Measurements from ENCODE around the gene PNPO. TPM values are rescaled to one million over a fixed set of nuclear protein-coding genes. Genes with fewer than 3 reads are reported as not detected.

PNPO gene
- total RNA-seq, 1 experiment from 2014 or later = 110 TPM

DNA sequence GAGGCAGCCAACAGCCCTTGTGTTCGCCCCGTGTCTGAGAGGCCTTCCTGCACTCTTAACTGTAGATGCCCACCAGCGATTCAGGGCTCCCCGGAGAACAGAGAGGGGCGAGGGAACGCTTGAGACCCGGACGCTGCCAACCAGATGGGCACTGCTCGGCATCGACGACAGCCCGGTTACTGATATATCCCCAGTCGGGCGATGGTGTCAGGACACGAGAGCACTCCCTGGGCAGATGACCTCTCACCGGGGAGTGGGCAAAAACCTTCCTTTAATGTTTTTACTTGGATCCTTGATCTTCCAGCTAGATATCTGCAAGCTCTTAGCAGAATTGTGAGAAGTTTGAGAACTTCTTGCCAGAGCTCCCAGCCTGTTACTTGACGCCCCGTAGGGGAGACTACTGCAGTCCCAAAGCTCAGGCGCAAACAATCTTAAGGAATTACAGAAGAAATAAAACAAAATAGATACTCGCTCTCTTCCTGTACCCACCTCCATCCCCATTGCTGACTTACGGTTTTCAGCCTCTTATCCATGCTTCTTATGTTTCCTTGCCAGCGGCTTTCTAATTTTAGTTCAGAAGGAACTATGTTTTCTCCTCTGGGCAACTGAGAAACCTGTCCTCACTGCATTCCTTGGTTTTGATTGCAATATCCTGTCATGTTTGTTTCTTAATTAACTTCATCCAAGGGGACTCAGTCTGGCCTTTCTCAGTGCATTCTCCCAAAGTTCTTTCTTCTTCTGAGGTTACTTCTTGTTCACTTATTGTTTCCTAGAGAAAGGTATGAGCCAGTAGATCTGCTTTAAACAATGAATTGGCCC is 44.5 kb upstream of the PNPO start:
- H3K27me3 ChIP-seq (replicated peaks; ENCODE audit: control insufficient read depth, insufficient read depth, low read length) = no peaks in the 10 kb centered on the region
- Mint-ChIP-seq H3K4me1 (ENCODE audit: low read depth, unreplicated experiment) (peaks cover 23% of the 10 kb centered on the region), H3K27me3 (ENCODE audit: insufficient read depth, unreplicated experiment) (peaks cover 2% of the 10 kb centered on the region), H3K36me3 (ENCODE audit: insufficient read depth, unreplicated experiment) (peaks cover 20% of the 10 kb centered on the region), H3K4me3 (ENCODE audit: unreplicated experiment) (peak overlapping the region; percentile 75), H3K27ac (ENCODE audit: unreplicated experiment) (peak overlapping the region; percentile 91), H3K9me3 (ENCODE audit: unreplicated experiment) (no peaks in the 10 kb centered on the region)
- no TSS peak for BruUV-seq (replicated peaks)
- peaks cover 6% of the 10 kb centered on the region for H3K36me3 ChIP-seq (ENCODE audit: control insufficient read depth, insufficient read depth, low read length)
- ChIA-PET POLR2A (interaction anchor here (1.0 to 2.9 kb wide), 5 partner anchors 45 to 74 kb away, joined by 3 to 56 read pairs (median 25); partner anchors contain the start of genes CDK5RAP3, LRRC46, MRPL10 and PNPO), CTCF (interaction anchor here (0.7 to 2.0 kb wide), 6 partner anchors 46 to 121 kb away, joined by 3 to 6 read pairs (median 4); partner anchors contain the start of genes CDK5RAP3, SCRN2 and SP6)
- peaks cover 10% of the 10 kb centered on the region for H3K4me1 ChIP-seq
- TF ChIP-seq CTCF (IDR thresholded peaks at IDR 0.05; ENCODE audit: insufficient read depth in 1 of 2, low read depth in 1 of 2, low read length in 1 of 2, severe bottlenecking in 1 of 2, unreplicated experiment in 1 of 2) = no peak
- H3K4me3 ChIP-seq (ENCODE audit: low read depth, low read length) = peak overlapping the region; percentile 48
- intact Hi-C loops (cut with micrococcal nuclease; ENCODE audit: unreplicated experiment) = no loop called here
- H3K9me3 ChIP-seq = no peaks in the 10 kb centered on the region
- DNase-seq = no peak

DNA sequence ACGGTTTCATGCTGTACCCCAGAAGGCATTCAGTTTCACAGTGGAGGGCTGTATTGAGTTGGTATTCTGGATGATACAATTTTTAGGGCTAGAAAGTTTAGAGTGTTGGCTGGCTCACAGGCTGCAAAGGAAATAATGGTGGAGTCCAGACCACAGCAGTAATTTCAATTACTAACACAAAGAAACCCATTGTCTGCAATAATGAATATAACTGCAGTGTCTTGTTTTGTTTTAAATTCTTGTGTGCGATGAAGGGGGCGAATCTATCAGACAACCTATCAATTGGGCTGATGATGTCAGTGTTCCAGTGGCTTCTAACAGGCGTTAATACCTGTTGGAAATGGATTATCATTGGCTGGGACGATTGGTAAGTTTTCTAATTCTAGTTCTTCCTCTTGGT is 43.8 kb upstream of the PNPO start:
- ChIA-PET CTCF (interaction anchor here (0.8 to 2.0 kb wide), 4 partner anchors 49 to 121 kb away, joined by 4 to 6 read pairs (median 4); partner anchors contain the start of genes CDK5RAP3 and SCRN2), POLR2A (interaction anchor here (0.6 to 2.9 kb wide), 3 partner anchors 38 to 66 kb away, joined by 3 to 56 read pairs (median 4); partner anchors contain the start of genes LRRC46, MRPL10 and PNPO)
- BruUV-seq (replicated peaks) = TSS peak; percentile 45
- no peak for DNase-seq
- peaks cover 6% of the 10 kb centered on the region for H3K36me3 ChIP-seq (ENCODE audit: control insufficient read depth, insufficient read depth, low read length)
- Mint-ChIP-seq H3K4me3 (ENCODE audit: unreplicated experiment) (peak overlapping the region; percentile 75), H3K27me3 (ENCODE audit: insufficient read depth, unreplicated experiment) (peaks cover 2% of the 10 kb centered on the region), H3K27ac (ENCODE audit: unreplicated experiment) (peak overlapping the region; percentile 91), H3K9me3 (ENCODE audit: unreplicated experiment) (no peaks in the 10 kb centered on the region), H3K36me3 (ENCODE audit: insufficient read depth, unreplicated experiment) (peaks cover 20% of the 10 kb centered on the region), H3K4me1 (ENCODE audit: low read depth, unreplicated experiment) (peaks cover 23% of the 10 kb centered on the region)
- H3K4me1 ChIP-seq = peaks cover 10% of the 10 kb centered on the region
- no peak for TF ChIP-seq CTCF (IDR thresholded peaks at IDR 0.05; ENCODE audit: insufficient read depth in 1 of 2, low read depth in 1 of 2, low read length in 1 of 2, severe bottlenecking in 1 of 2, unreplicated experiment in 1 of 2)
- H3K9me3 ChIP-seq = no peaks in the 10 kb centered on the region
- peak overlapping the region; percentile 48 for H3K4me3 ChIP-seq (ENCODE audit: low read depth, low read length)
- H3K27me3 ChIP-seq (replicated peaks; ENCODE audit: control insufficient read depth, insufficient read depth, low read length) = no peaks in the 10 kb centered on the region
- intact Hi-C loops (cut with micrococcal nuclease; ENCODE audit: unreplicated experiment) = no loop called here

DNA sequence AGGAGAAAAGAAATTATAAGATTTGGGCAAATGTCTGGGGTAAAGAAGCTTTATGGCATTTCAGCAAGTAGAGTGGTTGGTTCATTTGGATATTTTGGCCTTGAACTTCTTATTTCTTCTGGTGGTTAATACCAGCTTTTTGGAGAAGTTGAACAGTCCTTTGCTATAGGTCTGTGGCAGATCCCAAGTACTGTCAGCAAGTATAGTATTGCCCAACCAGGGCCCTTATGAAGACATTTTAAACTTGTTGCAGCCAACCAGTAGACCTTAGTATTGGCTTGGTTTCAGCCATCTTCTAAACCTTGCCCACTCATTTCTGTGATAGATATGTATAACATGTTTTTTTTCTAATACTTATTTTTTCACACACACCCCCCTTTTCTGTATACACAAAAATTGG is 43.1 kb upstream of the PNPO start:
- H3K9me3 ChIP-seq = no peaks in the 10 kb centered on the region
- Mint-ChIP-seq H3K4me1 (ENCODE audit: low read depth, unreplicated experiment) (peaks cover 23% of the 10 kb centered on the region), H3K27ac (ENCODE audit: unreplicated experiment) (no peak overlapping the region), H3K9me3 (ENCODE audit: unreplicated experiment) (no peaks in the 10 kb centered on the region), H3K27me3 (ENCODE audit: insufficient read depth, unreplicated experiment) (peaks cover 2% of the 10 kb centered on the region), H3K36me3 (ENCODE audit: insufficient read depth, unreplicated experiment) (peaks cover 20% of the 10 kb centered on the region), H3K4me3 (ENCODE audit: unreplicated experiment) (no peak overlapping the region)
- H3K27me3 ChIP-seq (replicated peaks; ENCODE audit: control insufficient read depth, insufficient read depth, low read length) = no peaks in the 10 kb centered on the region
- ChIA-PET POLR2A (interaction anchor here (0.6 to 0.7 kb wide), 2 partner anchors 37 to 55 kb away, joined by 4 to 5 read pairs; no protein-coding TSS in a partner anchor), CTCF (interaction anchor here (2.0 kb wide), 1 partner anchor 72 kb away, joined by 6 read pairs; the partner anchor contains the start of gene CDK5RAP3)
- H3K36me3 ChIP-seq (ENCODE audit: control insufficient read depth, insufficient read depth, low read length) = peaks cover 6% of the 10 kb centered on the region
- TF ChIP-seq CTCF (IDR thresholded peaks at IDR 0.05; ENCODE audit: insufficient read depth in 1 of 2, low read depth in 1 of 2, low read length in 1 of 2, severe bottlenecking in 1 of 2, unreplicated experiment in 1 of 2) = no peak
- BruUV-seq (replicated peaks) = no TSS peak
- peaks cover 10% of the 10 kb centered on the region for H3K4me1 ChIP-seq
- intact Hi-C loops (cut with micrococcal nuclease; ENCODE audit: unreplicated experiment) = no loop called here
- no peak for DNase-seq
- no peak overlapping the region for H3K4me3 ChIP-seq (ENCODE audit: low read depth, low read length)

Measured in Caco-2 (cell line).